Mesendoderm (in vitro differentiated cells): ENCODE measurements around the gene MAN1A2.

Source experiments
- DNase-seq: peaks from one replicate; pipeline ENCODE4 v3.0.0; 2013
- H2AK5ac ChIP-seq: 2 replicates; pipeline ENCODE4 v1.6.1; 2013; ENCODE audit warnings: low read length, inconsistent platforms
- H2BK120ac ChIP-seq: 2 replicates; pipeline ENCODE4 v1.6.1; 2013; ENCODE audit warnings: low read depth, mild to moderate bottlenecking, low read length, moderate library complexity, mixed read lengths
- H2BK15ac ChIP-seq: replicated peaks from 2 replicates; pipeline ENCODE4 v1.6.1; 2013; ENCODE audit warnings: low read depth, mild to moderate bottlenecking, moderate library complexity
- H2BK5ac ChIP-seq: 2 replicates; pipeline ENCODE4 v1.6.1; 2013; ENCODE audit warnings: low read length, inconsistent platforms
- H3K18ac ChIP-seq: 2 replicates; pipeline ENCODE4 v1.6.1; 2013; ENCODE audit warnings: mild to moderate bottlenecking, low read length, mixed read lengths
- H3K23ac ChIP-seq: one replicate; pipeline ENCODE4 v1.6.1; 2013; ENCODE audit warnings: low read length
- H3K27ac ChIP-seq: 2 replicates; pipeline ENCODE4 v1.5.1; 2013; ENCODE audit warnings: low read depth, mild to moderate bottlenecking, inconsistent platforms, low read length, moderate library complexity
- H3K27me3 ChIP-seq: 2 replicates; pipeline ENCODE4 v1.6.1; 2013; ENCODE audit warnings: low read length, control low read depth, mild to moderate bottlenecking, inconsistent platforms; ENCODE audit not compliant: insufficient read depth, poor library complexity
- H3K36me3 ChIP-seq: 2 replicates; pipeline ENCODE4 v1.6.1; 2013; ENCODE audit warnings: low read length, inconsistent platforms; ENCODE audit not compliant: control insufficient read depth, insufficient read depth
- H3K4ac ChIP-seq: one replicate; pipeline ENCODE4 v1.6.1; 2013; ENCODE audit warnings: low read depth, mild to moderate bottlenecking, low read length, moderate library complexity
- H3K4me1 ChIP-seq: 2 replicates; pipeline ENCODE4 v1.6.1; 2013; ENCODE audit warnings: low read depth, low read length, inconsistent platforms; ENCODE audit not compliant: control insufficient read depth
- H3K4me2 ChIP-seq: 2 replicates; pipeline ENCODE4 v1.6.1; 2013; ENCODE audit warnings: low read length
- H3K4me3 ChIP-seq: 2 replicates; pipeline ENCODE4 v1.5.1; 2013; ENCODE audit warnings: mild to moderate bottlenecking, low read length
- H3K56ac ChIP-seq: one replicate; pipeline ENCODE4 v1.6.1; 2013; ENCODE audit warnings: low read length
- H3K79me1 ChIP-seq: 2 replicates; pipeline ENCODE4 v1.6.1; 2013; ENCODE audit warnings: low read length, inconsistent platforms
- H3K79me2 ChIP-seq: 2 replicates; pipeline ENCODE4 v1.6.1; 2013; ENCODE audit warnings: mild to moderate bottlenecking, low read length; ENCODE audit not compliant: control insufficient read depth, insufficient read depth
- H3K9ac ChIP-seq: 2 replicates; pipeline ENCODE4 v1.6.1; 2013; ENCODE audit warnings: low read length, inconsistent platforms
- H4K5ac ChIP-seq: one replicate; pipeline ENCODE4 v1.6.1; 2013; ENCODE audit warnings: low read length
- H4K8ac ChIP-seq: one replicate; pipeline ENCODE4 v1.6.1; 2013; ENCODE audit warnings: low read depth, mild to moderate bottlenecking, control low read depth, low read length, moderate library complexity
- WGBS: extraction: QIAGEN DNeasy Blood & Tissue Kit; methylation state at CpG from one replicate; pipeline ENCODE4 v1.1.7; 2013; ENCODE audit warnings: low lambda C conversion rate, missing lambda C conversion rate; ENCODE audit not compliant: insufficient coverage; ENCODE audit errors: extremely low coverage; 5-methylcytosine and 5-hydroxymethylcytosine counted together

Gene MAN1A2

GRCh38 chr1:117572546-117572945 is 205.3 kb downstream of the MAN1A2 start:
- Histone ChIP-seq H3K79me2 (no peaks in the 10 kb centered on the region), H2AK5ac (no peak overlapping the region), H3K36me3 (no peaks in the 10 kb centered on the region), H3K4me1 (no peaks in the 10 kb centered on the region), H3K27ac (no peak overlapping the region), H3K79me1 (no peaks in the 10 kb centered on the region), H2BK120ac (no peak overlapping the region), H3K23ac (no peak overlapping the region), H4K5ac (no peak overlapping the region), H3K4ac (no peak overlapping the region), H3K4me3 (no peak overlapping the region), H2BK5ac (no peak overlapping the region), H2BK15ac (no peak overlapping the region), H3K4me2 (no peak overlapping the region), H3K56ac (no peak overlapping the region), H3K18ac (no peak overlapping the region), H3K27me3 (no peaks in the 10 kb centered on the region), H3K9ac (no peak overlapping the region), H4K8ac (no peak overlapping the region)
- WGBS = no CpG with 5 or more reads among the region's 4 CpGs
- DNase-seq = no peak

GRCh38 chr1:117573386-117574023 is 206.3 kb downstream of the MAN1A2 start:
- no peak overlapping the region for H2BK120ac ChIP-seq
- H3K79me1 ChIP-seq = no peaks in the 10 kb centered on the region
- no peak overlapping the region for H4K5ac ChIP-seq
- H3K4me3 ChIP-seq = no peak overlapping the region
- no peaks in the 10 kb centered on the region for H3K36me3 ChIP-seq
- H2AK5ac ChIP-seq = no peak overlapping the region
- H2BK15ac ChIP-seq = no peak overlapping the region
- no peak overlapping the region for H3K27ac ChIP-seq
- H3K27me3 ChIP-seq = no peaks in the 10 kb centered on the region
- H3K56ac ChIP-seq = no peak overlapping the region
- H3K9ac ChIP-seq = no peak overlapping the region
- no peak overlapping the region for H3K23ac ChIP-seq
- H3K4ac ChIP-seq = no peak overlapping the region
- H3K79me2 ChIP-seq = no peaks in the 10 kb centered on the region
- no peaks in the 10 kb centered on the region for H3K4me1 ChIP-seq
- no peak overlapping the region for H2BK5ac ChIP-seq
- no peak for DNase-seq
- H3K18ac ChIP-seq = no peak overlapping the region
- WGBS = no CpG with 5 or more reads among the region's 10 CpGs
- no peak overlapping the region for H3K4me2 ChIP-seq
- no peak overlapping the region for H4K8ac ChIP-seq

- H3K36me3 ChIP-seq = no peaks in the 10 kb centered on the region
- no peak overlapping the region for H3K9ac ChIP-seq
- no peaks in the 10 kb centered on the region for H3K27me3 ChIP-seq
- DNase-seq = no peak
- no peak overlapping the region for H2BK120ac ChIP-seq
- H3K18ac ChIP-seq = no peak overlapping the region
- H3K4me1 ChIP-seq = no peaks in the 10 kb centered on the region
- H3K4me3 ChIP-seq = no peak overlapping the region
- H3K23ac ChIP-seq = no peak overlapping the region
- H2BK5ac ChIP-seq = no peak overlapping the region
- no CpG with 5 or more reads among the region's 5 CpGs for WGBS
- no peak overlapping the region for H3K56ac ChIP-seq
- H3K79me1 ChIP-seq = no peaks in the 10 kb centered on the region
- H3K27ac ChIP-seq = no peak overlapping the region
- no peak overlapping the region for H4K5ac ChIP-seq
- no peaks in the 10 kb centered on the region for H3K79me2 ChIP-seq
- H2BK15ac ChIP-seq = no peak overlapping the region
- H4K8ac ChIP-seq = no peak overlapping the region
- H3K4ac ChIP-seq = no peak overlapping the region
- no peak overlapping the region for H2AK5ac ChIP-seq
- H3K4me2 ChIP-seq = no peak overlapping the region
These were observed 207.0 kb downstream of the MAN1A2 start for GRCh38 chr1:117574161-117574835.

- no peak overlapping the region for H4K8ac ChIP-seq
- H3K27me3 ChIP-seq = no peaks in the 10 kb centered on the region
- no peak overlapping the region for H3K9ac ChIP-seq
- no CpG with 5 or more reads among the region's 8 CpGs for WGBS
- no peak overlapping the region for H3K23ac ChIP-seq
- no peaks in the 10 kb centered on the region for H3K79me1 ChIP-seq
- no peaks in the 10 kb centered on the region for H3K79me2 ChIP-seq
- H3K27ac ChIP-seq = no peak overlapping the region
- H3K36me3 ChIP-seq = no peaks in the 10 kb centered on the region
- no peak overlapping the region for H2BK15ac ChIP-seq
- DNase-seq = no peak
- no peak overlapping the region for H3K56ac ChIP-seq
- H3K4me2 ChIP-seq = no peak overlapping the region
- no peak overlapping the region for H3K4ac ChIP-seq
- no peak overlapping the region for H2BK120ac ChIP-seq
- H3K18ac ChIP-seq = no peak overlapping the region
- H4K5ac ChIP-seq = no peak overlapping the region
- no peak overlapping the region for H3K4me3 ChIP-seq
- no peak overlapping the region for H2AK5ac ChIP-seq
- H3K4me1 ChIP-seq = no peaks in the 10 kb centered on the region
- H2BK5ac ChIP-seq = no peak overlapping the region
These were observed 208.5 kb downstream of the MAN1A2 start for GRCh38 chr1:117575586-117576225.

GRCh38 chr1:117576236-117576635 is 209.0 kb downstream of the MAN1A2 start:
- H2BK5ac ChIP-seq = no peak overlapping the region
- H3K9ac ChIP-seq = no peak overlapping the region
- H3K18ac ChIP-seq = no peak overlapping the region
- no peak for DNase-seq
- no peak overlapping the region for H3K27ac ChIP-seq
- H3K79me1 ChIP-seq = no peaks in the 10 kb centered on the region
- no peaks in the 10 kb centered on the region for H3K79me2 ChIP-seq
- no peak overlapping the region for H3K23ac ChIP-seq
- H3K4me1 ChIP-seq = no peaks in the 10 kb centered on the region
- H3K4ac ChIP-seq = no peak overlapping the region
- H2BK15ac ChIP-seq = no peak overlapping the region
- H3K27me3 ChIP-seq = no peaks in the 10 kb centered on the region
- H3K4me3 ChIP-seq = no peak overlapping the region
- no CpG with 5 or more reads among the region's 3 CpGs for whole genome bisulfite sequencing
- no peaks in the 10 kb centered on the region for H3K36me3 ChIP-seq
- no peak overlapping the region for H4K8ac ChIP-seq
- H4K5ac ChIP-seq = no peak overlapping the region
- no peak overlapping the region for H3K4me2 ChIP-seq
- H2BK120ac ChIP-seq = no peak overlapping the region
- H2AK5ac ChIP-seq = no peak overlapping the region
- H3K56ac ChIP-seq = no peak overlapping the region
